GM18909 (cell line): Measurements from ENCODE around the gene POLR2L.

ENCODE experiments used
- ATAC-seq: cut with Tn5 transposase; IDR thresholded peaks from one replicate; pipeline ENCODE4 v1.9.1; 2021; ENCODE audit warnings: mild to moderate bottlenecking; ENCODE audit not compliant: unreplicated experiment, poor library complexity

Gene POLR2L

GRCh38 chr11:828506-829175 lies 13.7 kb downstream of the POLR2L start:
- no peak for ATAC-seq

GRCh38 chr11:827897-828192 lies 14.5 kb downstream of the POLR2L start, which contains the start of gene CRACR2B:
Gene CRACR2B, plus strand, starts transcription at chr11:827919. Its CDS starts 689 bp downstream, at chr11:828608.
- no peak for ATAC-seq

DNA sequence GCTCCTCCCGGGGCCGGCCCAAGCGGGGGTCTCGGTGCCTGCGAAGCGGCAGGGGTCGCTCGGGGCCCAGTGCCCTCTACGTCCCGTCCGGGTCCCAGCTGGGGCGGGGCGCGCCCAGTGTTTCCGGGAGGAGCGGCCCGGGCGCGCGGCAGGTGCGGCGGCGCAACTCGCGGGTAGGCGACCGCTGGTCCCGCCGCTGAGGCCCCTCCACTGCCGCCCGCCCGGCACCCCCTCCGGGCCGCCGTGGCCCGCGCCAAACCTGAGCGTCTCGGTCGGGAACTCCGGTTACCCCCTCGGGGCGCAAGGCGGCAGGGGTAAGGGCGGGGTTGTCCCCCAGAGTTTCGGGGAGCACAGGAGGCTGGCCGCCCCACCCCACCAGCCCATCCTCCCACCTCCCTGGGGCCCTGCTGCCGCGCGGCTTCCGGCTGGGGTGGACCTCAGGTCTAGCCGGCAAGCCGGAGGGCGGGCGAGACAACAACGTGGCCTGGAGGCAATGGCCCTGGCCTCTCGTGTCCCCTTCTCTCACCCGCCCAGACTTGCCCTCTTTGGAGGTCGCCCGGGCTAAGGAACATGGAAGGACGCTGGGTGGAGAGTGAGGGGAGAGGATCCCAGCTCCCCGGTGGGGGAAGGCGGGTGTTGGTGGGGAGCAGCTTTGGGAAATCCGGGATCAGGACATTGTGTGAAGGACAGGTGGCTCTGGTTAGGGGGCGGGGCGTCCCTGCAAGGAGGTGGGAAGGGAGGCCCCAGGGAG lies 15.0 kb downstream of the POLR2L start:
- ATAC-seq = no peak

GRCh38 chr11:826836-827145 lies 15.5 kb downstream of the POLR2L start:
- no peak for ATAC-seq

DNA sequence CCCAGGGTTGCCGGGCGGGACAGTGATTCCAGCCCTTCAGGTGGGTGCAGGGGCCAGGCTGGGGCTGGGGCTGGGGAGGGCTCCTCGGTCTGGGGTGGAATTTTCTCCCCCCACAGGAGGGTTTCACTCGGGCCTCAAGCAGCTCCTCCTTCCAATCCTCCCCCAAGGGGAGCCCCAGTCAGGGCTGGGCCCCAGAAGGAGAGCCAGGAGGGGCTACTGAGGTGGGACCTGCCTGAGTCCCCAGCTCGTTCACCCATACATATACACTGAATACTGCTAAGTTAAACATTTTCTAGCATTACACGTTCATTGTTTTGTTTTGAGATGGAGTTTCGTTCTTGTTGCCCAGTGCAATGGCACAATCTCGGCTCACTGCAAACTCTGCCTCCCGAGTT lies 16.1 kb downstream of the POLR2L start:
- ATAC-seq = no peak

GRCh38 chr11:825366-826226 lies 16.7 kb downstream of the POLR2L start:
- ATAC-seq = no peak

GRCh38 chr11:824942-825341 lies 17.4 kb downstream of the POLR2L start:
- no peak for ATAC-seq

DNA sequence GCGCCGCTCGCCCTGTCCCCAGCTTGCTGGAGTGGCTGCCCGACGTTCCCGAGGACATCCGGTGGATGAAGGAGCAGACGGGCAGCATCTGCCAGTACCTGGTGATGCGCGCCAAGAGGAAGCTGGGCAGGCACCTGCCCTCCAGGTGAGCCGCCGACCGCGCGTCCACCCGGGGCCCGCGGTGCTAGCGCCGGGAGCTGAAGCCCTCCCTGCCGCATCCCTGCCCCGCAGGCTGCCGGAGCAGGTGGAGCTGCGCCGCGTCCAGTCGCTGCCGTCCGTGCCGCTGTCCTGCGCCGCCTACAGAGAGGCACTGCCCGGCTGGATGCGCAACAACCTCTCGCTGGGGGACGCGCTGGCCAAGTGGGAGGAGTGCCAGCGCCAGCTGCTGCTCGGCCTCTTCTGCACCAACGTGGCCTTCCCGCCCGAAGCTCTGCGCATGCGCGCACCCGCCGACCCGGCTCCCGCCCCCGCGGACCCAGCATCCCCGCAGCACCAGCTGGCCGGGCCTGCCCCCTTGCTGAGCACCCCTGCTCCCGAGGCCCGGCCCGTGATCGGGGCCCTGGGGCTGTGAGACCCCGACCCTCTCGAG lies 17.9 kb downstream of the POLR2L start:
- no peak for ATAC-seq

GRCh38 chr11:823441-824291 lies 18.7 kb downstream of the POLR2L start:
- no peak for ATAC-seq

- no peak for ATAC-seq
Observed at GRCh38 chr11:821512-822371, 20.6 kb downstream of the POLR2L start.

DNA sequence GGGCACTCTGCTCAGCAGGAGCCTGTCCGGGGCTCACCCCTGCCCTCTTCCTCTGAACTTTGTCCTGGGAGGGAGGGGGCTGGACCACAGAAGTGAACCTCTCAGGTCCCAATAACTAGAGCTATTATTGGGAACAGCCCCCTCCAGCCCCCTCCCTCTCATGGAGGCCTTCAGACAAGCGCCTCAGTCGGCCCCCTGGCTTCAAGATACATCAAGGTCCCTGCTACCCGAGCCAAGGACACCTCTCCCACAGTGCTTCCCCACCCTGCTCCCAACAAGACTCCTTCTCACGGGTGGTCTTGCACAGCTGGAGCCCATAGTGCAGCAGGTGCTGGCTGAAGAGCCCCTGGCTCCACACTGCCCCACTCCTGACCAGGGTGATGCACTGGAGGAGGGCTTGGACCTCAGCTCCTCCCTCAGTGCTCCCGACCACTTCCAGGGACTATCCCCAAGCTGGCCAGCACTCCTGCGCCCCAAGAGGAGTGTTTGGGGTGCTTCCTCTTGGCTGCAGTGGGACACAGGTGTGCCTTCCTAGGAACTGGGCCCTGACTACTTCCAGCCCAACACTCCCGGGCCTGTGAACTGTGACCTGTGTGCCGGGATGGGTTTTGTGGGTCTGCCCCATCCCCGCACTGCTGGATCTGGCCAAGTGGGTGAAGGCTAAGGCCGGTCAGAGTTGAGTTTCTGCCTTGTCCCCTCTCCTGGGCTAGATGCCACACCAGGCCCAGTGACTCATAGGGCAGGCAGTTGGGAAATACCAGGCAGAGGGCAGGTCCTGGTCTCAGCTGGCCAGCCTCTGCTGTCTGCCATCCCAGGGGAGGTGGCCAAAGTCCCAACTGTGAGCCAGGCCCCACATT lies 21.4 kb downstream of the POLR2L start:
- ATAC-seq = no peak

DNA sequence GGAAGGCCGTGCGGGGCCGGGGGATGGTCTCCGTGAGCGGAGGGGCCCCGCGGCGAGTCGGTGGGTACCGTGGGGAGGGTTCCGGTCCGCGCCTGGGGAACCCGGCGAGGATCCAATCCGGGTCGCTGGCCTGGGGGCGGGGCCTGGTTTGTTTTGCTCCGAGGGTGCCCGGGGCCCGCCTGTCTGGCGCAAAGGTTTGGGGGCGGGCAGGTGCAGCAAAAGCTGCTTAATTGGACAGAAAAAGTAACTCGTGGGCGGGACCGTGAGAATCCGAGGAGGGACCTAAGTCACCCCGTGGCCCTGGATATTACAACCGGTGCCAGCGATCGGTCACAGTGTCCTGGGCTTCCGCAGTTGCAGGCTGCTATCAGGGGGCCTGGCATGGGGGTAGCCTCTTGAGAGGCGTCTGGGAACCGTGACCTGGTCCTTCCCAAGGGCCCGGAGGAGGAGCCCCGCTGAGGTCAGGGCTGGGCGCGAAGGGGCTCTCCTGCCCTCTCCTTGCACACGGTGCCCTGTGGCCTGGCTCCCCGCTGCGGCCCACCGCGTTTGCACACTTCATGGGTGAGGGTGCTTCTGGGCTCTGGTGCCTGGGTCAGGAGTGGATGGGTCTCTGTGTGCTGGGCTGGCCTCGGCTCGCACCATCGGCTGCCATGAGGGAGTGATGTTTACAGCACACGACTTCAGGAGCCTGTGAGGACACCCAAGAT lies 22.2 kb downstream of the POLR2L start:
- ATAC-seq = peak; percentile 67

DNA sequence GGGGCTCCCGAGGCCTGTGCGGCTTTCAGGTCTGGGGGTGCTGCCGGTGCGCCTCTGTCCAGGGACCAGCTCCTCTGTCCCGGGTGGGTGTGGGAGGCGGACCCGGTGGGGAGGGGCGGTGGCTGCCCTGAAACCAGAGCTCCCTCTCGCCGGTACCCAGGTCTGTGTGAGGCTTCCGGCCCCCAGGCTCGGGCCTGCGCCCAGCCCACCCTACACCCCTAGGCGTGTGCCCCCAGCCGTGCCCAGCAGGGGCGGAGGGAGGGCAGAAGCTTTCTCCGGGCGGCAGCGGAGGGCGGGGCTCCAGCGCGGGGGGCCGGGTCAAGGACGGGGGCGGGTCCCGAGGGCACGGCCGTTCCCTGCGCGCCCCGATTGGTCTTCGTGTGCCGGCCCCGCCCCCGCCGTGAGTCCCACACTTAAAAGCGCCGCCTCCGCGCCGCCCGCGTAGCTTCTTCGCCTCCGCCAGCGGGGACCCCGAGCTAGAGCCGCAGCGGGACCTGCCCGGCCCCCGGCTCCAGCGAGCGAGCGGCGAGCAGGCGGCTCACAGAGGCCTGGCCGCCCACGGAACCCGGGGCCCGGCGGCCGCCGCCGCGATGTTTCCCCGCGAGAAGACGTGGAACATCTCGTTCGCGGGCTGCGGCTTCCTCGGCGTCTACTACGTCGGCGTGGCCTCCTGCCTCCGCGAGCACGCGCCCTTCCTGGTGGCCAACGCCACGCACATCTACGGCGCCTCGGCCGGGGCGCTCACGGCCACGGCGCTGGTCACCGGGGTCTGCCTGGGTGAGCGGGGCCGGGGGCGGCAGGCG lies 23.0 kb downstream of the POLR2L start:
- ATAC-seq = peak; percentile 70

GRCh38 chr11:818396-819128 lies 23.8 kb downstream of the POLR2L start, which contains the start of gene PNPLA2:
Gene PNPLA2, plus strand, starts transcription at chr11:818914. Its CDS starts 805 bp downstream, at chr11:819719.
- ATAC-seq = peak; percentile 4

GRCh38 chr11:816433-816779 lies 25.9 kb downstream of the POLR2L start:
- no peak for ATAC-seq
